ENCODE measurements around the gene SRGAP3.

The SRGAP3 gene

GRCh38 chr3:9253327-9253726, 3.9 kb upstream of the SRGAP3 start:
- peak; percentile 36 for DNase-seq

GRCh38 chr3:9251055-9251786, 1.8 kb upstream of the SRGAP3 start:
- no peak for DNase-seq

GRCh38 chr3:9250236-9250635, 790 bp upstream of the SRGAP3 start:
- no peak for DNase-seq

- DNase-seq, result peak; percentile 59
Observed at GRCh38 chr3:9248522-9249271, 749 bp downstream of the SRGAP3 start.

GRCh38 chr3:9247941-9248521, 1.4 kb downstream of the SRGAP3 start:
- DNase-seq, result peak; percentile 62

- DNase-seq, result peak; percentile 53
Observed at GRCh38 chr3:9247361-9247940, 2.0 kb downstream of the SRGAP3 start.

- no peak for DNase-seq
Observed at GRCh38 chr3:9246189-9246588, 3.3 kb downstream of the SRGAP3 start.

- no peak for DNase-seq
Observed at GRCh38 chr3:9244495-9245183, 4.8 kb downstream of the SRGAP3 start.

- DNase-seq, result no peak
Observed at GRCh38 chr3:9241956-9242355, 7.5 kb downstream of the SRGAP3 start.

GRCh38 chr3:9239680-9240079, 9.8 kb downstream of the SRGAP3 start:
- DNase-seq, result no peak

- no peak for DNase-seq
Observed at GRCh38 chr3:9238721-9239295, 10.6 kb downstream of the SRGAP3 start.

GRCh38 chr3:9238276-9238675, 11.2 kb downstream of the SRGAP3 start:
- no peak for DNase-seq

- DNase-seq, result no peak
Observed at GRCh38 chr3:9233814-9234600, 15.4 kb downstream of the SRGAP3 start.

- no peak for DNase-seq
Observed at GRCh38 chr3:9233101-9233500, 16.3 kb downstream of the SRGAP3 start.

GRCh38 chr3:9231937-9232336, 17.5 kb downstream of the SRGAP3 start:
- no peak for DNase-seq

- no peak for DNase-seq
Observed at GRCh38 chr3:9231471-9231870, 18.0 kb downstream of the SRGAP3 start.

- DNase-seq, result no peak
Observed at GRCh38 chr3:9231006-9231405, 18.4 kb downstream of the SRGAP3 start.

GRCh38 chr3:9230596-9230995, 18.9 kb downstream of the SRGAP3 start:
- DNase-seq, result no peak

GRCh38 chr3:9229879-9230278, 19.6 kb downstream of the SRGAP3 start:
- no peak for DNase-seq

- DNase-seq, result no peak
Observed at GRCh38 chr3:9229325-9229724, 20.1 kb downstream of the SRGAP3 start.

- no peak for DNase-seq
Observed at GRCh38 chr3:9226326-9226725, 23.1 kb downstream of the SRGAP3 start.
